K562 (cell line): ENCODE measurements around the gene OVOL2. TPM values are rescaled to one million over a fixed set of nuclear protein-coding genes. Genes with fewer than 3 reads are reported as not detected.

ENCODE experiments used
- ATAC-seq: fragments of 200-7000 bp; cut with Tn5 transposase; 3 replicates; pipeline ENCODE4 v1.9.1; 2020; ENCODE audit warnings: moderate library complexity
- BruUV-seq: library from RNA; stranded (reverse); fragments of 400-500 nt; replicated peaks from 2 replicates; lab custom pipeline; 2021; lab: Mats Ljungman, UMichigan
- CTCF ChIA-PET: fragments of 300-600 bp; formaldehyde crosslinking; extraction: SDS; loops from one replicate; lab custom pipeline; 2021; ENCODE audit warnings: low intra/inter-chr PET ratio; lab: Yijun Ruan, JAX
- POLR2A ChIA-PET: fragments of 300-600, 350-650 bp; sonication (Branson Sonifier 250); formaldehyde crosslinking; extraction: SDS; loops from one replicate; lab custom pipeline; 2021; ENCODE audit warnings: antibody characterized with exemption, inconsistent platforms; lab: Yijun Ruan, JAX
- DNase-seq, 4 experiments: peaks; one replicate each; pipeline versions ENCODE4 v3.0.0 to v3.0.0-alpha.2; 2011 to 2018; ENCODE audit warnings: low spot score in 3 of 4, mixed read lengths in 3 of 4; ENCODE audit errors: extremely low read depth in 1 of 4
- FAIRE-seq: peaks from 2 replicates; lab custom pipeline; 2011; peaks lifted over from hg19 to GRCh38; lab: Jason Lieb, UNC
- H2AFZ ChIP-seq: 2 replicates; pipeline ENCODE4 v1.6.0; 2011; ENCODE audit warnings: low read depth, low read length, control low read depth, inconsistent platforms
- H3K27ac ChIP-seq: fragments of 200-600 bp; 3 replicates; pipeline ENCODE4 v1.8.0; 2011; ENCODE audit warnings: low read depth, mild to moderate bottlenecking, control low read depth, inconsistent platforms, low read length, moderate library complexity, mixed read lengths; ENCODE audit errors: extremely low read depth
- H3K27me3 ChIP-seq, 2 experiments: fragments of 300-600 bp in 1 of 2; 2 replicates in 1 of 2; 3 replicates in 1 of 2; pipeline versions ENCODE4 v1.6.0 to v1.8.0; 2011; ENCODE audit warnings: inconsistent platforms in 2 of 2, low read length in 2 of 2, mild to moderate bottlenecking in 1 of 2, mixed read lengths in 1 of 2, moderate library complexity in 1 of 2; ENCODE audit not compliant: control insufficient read depth in 2 of 2, insufficient read depth in 2 of 2
- H3K36me3 ChIP-seq: fragments of 300-600 bp; 3 replicates; pipeline ENCODE4 v1.8.0; 2011; ENCODE audit warnings: mild to moderate bottlenecking, low read length, inconsistent platforms; ENCODE audit not compliant: control insufficient read depth, insufficient read depth
- H3K4me1 ChIP-seq, 2 experiments: fragments of 200-600 bp in 1 of 2; replicated peaks in 1 of 2; 2 replicates in 1 of 2; 3 replicates in 1 of 2; pipeline versions ENCODE4 v1.5.1 to v1.8.0; 2011; ENCODE audit warnings: inconsistent platforms in 2 of 2, low read length in 2 of 2, mild to moderate bottlenecking in 1 of 2, mixed read lengths in 1 of 2, moderate library complexity in 1 of 2; ENCODE audit not compliant: control insufficient read depth in 2 of 2, insufficient read depth in 2 of 2
- H3K4me2 ChIP-seq: 2 replicates; pipeline ENCODE4 v1.6.1; 2011; ENCODE audit warnings: low read length, control low read depth, inconsistent platforms, mixed read lengths; ENCODE audit not compliant: insufficient read depth
- H3K4me3 ChIP-seq: fragments of 200-600 bp; sonication (generic), shearing (Covaris generic); 2 replicates; pipeline ENCODE4 v1.5.1; 2016; ENCODE audit warnings: control low read depth, inconsistent platforms
- H3K79me2 ChIP-seq: fragments of 200-600 bp; 3 replicates; pipeline ENCODE4 v1.8.0; 2011; ENCODE audit warnings: low read length, inconsistent platforms; ENCODE audit not compliant: control insufficient read depth, insufficient read depth
- H3K9ac ChIP-seq, 2 experiments: 2 replicates each; pipeline versions ENCODE4 v1.6.0 to v1.6.1; 2011; ENCODE audit warnings: low read depth in 2 of 2, low read length in 2 of 2, control low read depth in 1 of 2, inconsistent platforms in 1 of 2, mild to moderate bottlenecking in 1 of 2, mixed read lengths in 1 of 2; ENCODE audit not compliant: insufficient read depth in 1 of 2
- H3K9me1 ChIP-seq: one replicate; pipeline ENCODE4 v1.6.0; 2011; ENCODE audit warnings: inconsistent platforms, mild to moderate bottlenecking, low read length, moderate library complexity; ENCODE audit not compliant: control insufficient read depth, insufficient read depth
- H3K9me3 ChIP-seq: replicated peaks from 2 replicates; pipeline ENCODE4 v1.5.1; 2011; ENCODE audit warnings: low read depth, low read length, inconsistent platforms; ENCODE audit not compliant: control insufficient read depth, insufficient read depth
- H4K20me1 ChIP-seq: replicated peaks from 2 replicates; pipeline ENCODE4 v1.6.1; 2011; ENCODE audit warnings: low read length, inconsistent platforms, mixed read lengths; ENCODE audit not compliant: control insufficient read depth, insufficient read depth
- C11orf30 ChIP-seq: fragments of 450-650 bp; IDR thresholded peaks from 2 replicates; pipeline ENCODE4 v1.6.1; 2016; ENCODE audit warnings: low read depth, mild to moderate bottlenecking
- HDAC1 ChIP-seq, 2 experiments: fragments of 450-650 bp; IDR thresholded peaks; 2 replicates each; pipeline ENCODE4 v1.6.1; 2016 to 2017; ENCODE audit warnings: inconsistent platforms in 1 of 2, mild to moderate bottlenecking in 1 of 2, moderate library complexity in 1 of 2
- NFYB ChIP-seq: IDR thresholded peaks from 2 replicates; pipeline ENCODE4 v1.6.1; 2011; ENCODE audit warnings: mild to moderate bottlenecking, moderate library complexity; ENCODE audit not compliant: insufficient read length; ENCODE audit errors: extremely low read depth
- WGBS: fragments of 100-300 bp; shearing (Covaris generic); methylation state at CpG from one replicate; pipeline ENCODE4 v1.1.6; 2016; ENCODE audit warnings: low coverage, mixed read lengths; ENCODE audit not compliant: insufficient coverage; ENCODE audit errors: missing lambda C conversion rate; 5-methylcytosine and 5-hydroxymethylcytosine counted together
- in situ Hi-C: fragments of 300-500 bp; cut with MboI; formaldehyde crosslinking; loops from 4 replicates; pipeline ENCODE4 v1.15.0; 2018; ENCODE audit warnings: inconsistent platforms, mixed read lengths
- intact Hi-C: fragments of 100-400 bp; cut with micrococcal nuclease; formaldehyde crosslinking; loops from 2 replicates; pipeline ENCODE4 v1.14.2; 2022
- polyA plus RNA-seq, 8 experiments: library from polyadenylated mRNA; depleted of rRNA in 4 of 8; stranded (reverse) in 5 of 8; unstranded in 3 of 8; fragments of >200 nt; fragmentation: Nextera tagmentation in 2 of 8; fragmentation: Illumina TruSeq in 1 of 8; extraction: Ambion mirVana in 2 of 8; extraction: Trizol in 1 of 8; gene quantifications; 2 replicates each; pipeline versions ENCODE4 v1.2.1 to v1.2.3, GENCODE V29; 2011 to 2014; ENCODE audit warnings: inconsistent platforms in 1 of 8, missing spikeins in 1 of 8
- total RNA-seq, 7 experiments: library from RNA; depleted of rRNA in 6 of 7; stranded (reverse); fragments of >200 nt in 6 of 7; fragmentation: Illumina TruSeq in 2 of 7; extraction: Trizol in 2 of 7; gene quantifications; 2 replicates each; pipeline versions ENCODE4 v1.2.1 to v1.2.3, GENCODE V29; 2011 to 2021; ENCODE audit warnings: low replicate concordance in 1 of 7
- TF ChIP-seq, protein P1 (sequence below), 3 experiments: fragments of 200-800 bp in 1 of 3; sonication (Bioruptor generic) in 1 of 3; sonication (generic) in 1 of 3; formaldehyde crosslinking in 1 of 3; IDR thresholded peaks; 2 replicates each; pipeline versions ENCODE4 v1.6.1 to v1.8.0; 2016 to 2022; ENCODE audit warnings: mild to moderate bottlenecking in 2 of 3, missing compliant biosample characterization in 2 of 3, missing genetic modification characterization in 2 of 3, missing genetic modification reagents in 1 of 3
- TF ChIP-seq, protein P2 (sequence below): fragments of 450-650 bp; formaldehyde crosslinking; IDR thresholded peaks from 2 replicates; pipeline ENCODE4 v1.4.0; 2020; ENCODE audit warnings: mild to moderate bottlenecking, moderate library complexity
- TF ChIP-seq, protein P3 (sequence below): fragments of 250-450 bp; sonication (Bioruptor Pico); IDR thresholded peaks from 2 replicates; pipeline ENCODE4 v1.4.0; 2020

Gene OVOL2
- total and polyA plus RNA-seq, 9 of the 15 experiments (the other 6 are each of a cell fraction or from before 2014, with no cell fraction given), result not detected

DNA sequence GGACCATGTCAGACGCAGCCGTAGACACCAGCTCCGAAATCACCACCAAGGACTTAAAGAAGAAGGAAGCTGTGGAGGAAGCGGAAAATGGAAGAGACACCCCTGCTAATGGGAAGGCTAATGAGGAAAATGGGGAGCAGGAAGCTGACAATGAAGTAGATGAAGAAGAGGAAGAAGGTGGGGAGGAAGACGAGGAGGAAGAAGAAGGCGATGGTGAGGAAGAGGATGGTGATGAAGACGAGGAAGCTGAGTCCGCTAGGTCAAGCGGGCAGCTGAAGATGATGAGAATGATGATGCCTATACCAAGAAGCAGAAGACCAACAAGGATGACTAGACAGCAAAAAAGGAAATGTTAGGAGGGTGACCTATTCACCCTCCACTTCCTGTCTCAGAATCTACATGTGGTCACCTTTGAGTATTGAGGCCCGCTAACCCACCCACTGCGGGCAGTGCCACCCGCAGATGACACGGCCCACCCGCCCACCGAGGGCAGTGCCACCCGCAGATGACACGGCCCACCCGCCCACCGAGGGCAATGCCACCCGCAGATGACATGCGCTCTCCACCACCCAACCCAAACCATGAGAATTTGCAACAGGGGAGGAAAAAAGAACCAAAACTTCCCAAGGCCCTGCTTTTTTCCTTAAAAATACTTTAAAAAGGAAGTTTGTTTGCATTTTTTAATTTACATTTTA is 45.6 kb downstream of the OVOL2 start:
- Histone ChIP-seq H3K27me3 (no peaks in the 10 kb centered on the region), H3K27ac (no peak overlapping the region), H3K9me1 (no peaks in the 10 kb centered on the region), H2AFZ (no peak overlapping the region), H3K9me3 (no peaks in the 10 kb centered on the region), H3K36me3 (no peaks in the 10 kb centered on the region), H3K4me3 (no peak overlapping the region), H3K4me1 (peaks cover 0 to 9% of the 10 kb centered on the region in 2 experiments; a peak in 2 of 5 replicates), H3K4me2 (no peak overlapping the region), H3K79me2 (no peaks in the 10 kb centered on the region), H4K20me1 (no peaks in the 10 kb centered on the region), H3K9ac (no peak overlapping the region)
- POLR2A ChIA-PET, result no interaction called here
- FAIRE-seq (no peak), DNase-seq (no peak), ATAC-seq (no peak)
- intact Hi-C loops, result loop anchor here (10.0 kb wide), 1 partner anchor 263 kb away; no protein-coding TSS in a partner anchor
- no TSS peak for BruUV-seq
- TF ChIP-seq NFYB, result no peak
- WGBS, result 44% methylated on average over 7 of the region's 21 CpGs
- in situ Hi-C loops, result no loop called here
- CTCF ChIA-PET, result no interaction called here

DNA sequence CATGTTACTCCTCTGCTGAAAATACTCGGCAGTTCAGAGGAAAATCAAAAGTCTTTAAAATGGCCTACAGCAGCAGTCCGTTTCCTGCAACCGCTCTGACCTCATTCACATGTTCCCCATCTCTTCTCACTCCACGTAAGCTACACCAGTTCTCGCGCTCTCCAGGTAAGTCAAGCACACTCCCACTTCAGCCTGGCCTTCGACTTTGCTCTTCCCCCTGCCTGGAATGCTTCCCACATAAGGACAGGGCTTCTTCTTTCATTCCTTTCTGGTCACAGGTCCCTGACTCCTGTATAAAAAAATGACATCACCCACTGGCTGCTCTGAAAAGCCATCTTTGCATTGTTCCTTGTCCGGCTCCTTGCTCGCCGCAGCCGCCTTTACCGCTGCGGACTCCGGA is 46.2 kb downstream of the OVOL2 start:
- in situ Hi-C loops, result no loop called here
- DNase-seq, result no peak
- peaks cover 0 to 9% of the 10 kb centered on the region in 2 experiments; a peak in 2 of 5 replicates for H3K4me1 ChIP-seq
- no peak overlapping the region for H3K9ac ChIP-seq
- ChIA-PET CTCF (no interaction called here), POLR2A (no interaction called here)
- H3K9me3 ChIP-seq, result no peaks in the 10 kb centered on the region
- no peak for FAIRE-seq
- no peaks in the 10 kb centered on the region for H3K27me3 ChIP-seq
- H3K27ac ChIP-seq, result no peak overlapping the region
- WGBS, result 56% methylated on average over 14 of the region's 14 CpGs
- no peaks in the 10 kb centered on the region for H3K79me2 ChIP-seq
- no peak for ATAC-seq
- H3K4me2 ChIP-seq, result no peak overlapping the region
- H3K36me3 ChIP-seq, result no peaks in the 10 kb centered on the region
- no TSS peak for BruUV-seq
- no peaks in the 10 kb centered on the region for H3K9me1 ChIP-seq
- H4K20me1 ChIP-seq, result no peaks in the 10 kb centered on the region
- H3K4me3 ChIP-seq, result no peak overlapping the region
- intact Hi-C loops, result loop anchor here (10.0 kb wide), 1 partner anchor 263 kb away; no protein-coding TSS in a partner anchor
- no peak overlapping the region for H2AFZ ChIP-seq
- TF ChIP-seq, protein P1, sequence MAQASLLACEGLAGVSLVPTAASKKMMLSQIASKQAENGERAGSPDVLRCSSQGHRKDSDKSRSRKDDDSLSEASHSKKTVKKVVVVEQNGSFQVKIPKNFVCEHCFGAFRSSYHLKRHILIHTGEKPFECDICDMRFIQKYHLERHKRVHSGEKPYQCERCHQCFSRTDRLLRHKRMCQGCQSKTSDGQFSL (CRISPR knock-in tag; IDR thresholded peaks at IDR 0.05), result no peak
- TF ChIP-seq, protein P1 (tag; IDR thresholded peaks at IDR 0.05), result no peak
- TF ChIP-seq C11orf30 (no peak), HDAC1 (IDR thresholded peaks at IDR 0.05) (no peak)
- TF ChIP-seq, protein P2, sequence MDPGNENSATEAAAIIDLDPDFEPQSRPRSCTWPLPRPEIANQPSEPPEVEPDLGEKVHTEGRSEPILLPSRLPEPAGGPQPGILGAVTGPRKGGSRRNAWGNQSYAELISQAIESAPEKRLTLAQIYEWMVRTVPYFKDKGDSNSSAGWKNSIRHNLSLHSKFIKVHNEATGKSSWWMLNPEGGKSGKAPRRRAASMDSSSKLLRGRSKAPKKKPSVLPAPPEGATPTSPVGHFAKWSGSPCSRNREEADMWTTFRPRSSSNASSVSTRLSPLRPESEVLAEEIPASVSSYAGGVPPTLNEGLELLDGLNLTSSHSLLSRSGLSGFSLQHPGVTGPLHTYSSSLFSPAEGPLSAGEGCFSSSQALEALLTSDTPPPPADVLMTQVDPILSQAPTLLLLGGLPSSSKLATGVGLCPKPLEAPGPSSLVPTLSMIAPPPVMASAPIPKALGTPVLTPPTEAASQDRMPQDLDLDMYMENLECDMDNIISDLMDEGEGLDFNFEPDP (CRISPR knock-in tag), result no peak
- TF ChIP-seq, protein P3, sequence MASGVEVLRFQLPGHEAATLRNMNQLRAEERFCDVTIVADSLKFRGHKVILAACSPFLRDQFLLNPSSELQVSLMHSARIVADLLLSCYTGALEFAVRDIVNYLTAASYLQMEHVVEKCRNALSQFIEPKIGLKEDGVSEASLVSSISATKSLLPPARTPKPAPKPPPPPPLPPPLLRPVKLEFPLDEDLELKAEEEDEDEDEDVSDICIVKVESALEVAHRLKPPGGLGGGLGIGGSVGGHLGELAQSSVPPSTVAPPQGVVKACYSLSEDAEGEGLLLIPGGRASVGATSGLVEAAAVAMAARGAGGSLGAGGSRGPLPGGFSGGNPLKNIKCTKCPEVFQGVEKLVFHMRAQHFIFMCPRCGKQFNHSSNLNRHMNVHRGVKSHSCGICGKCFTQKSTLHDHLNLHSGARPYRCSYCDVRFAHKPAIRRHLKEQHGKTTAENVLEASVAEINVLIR (CRISPR knock-in tag), result no peak
